HepG2 (cell line): ENCODE results near the gene TACC3. TPM values are rescaled to one million over a fixed set of nuclear protein-coding genes. Genes with fewer than 3 reads are reported as not detected.

Experiments
- AHDC1 ChIP-seq: sonication (generic); formaldehyde crosslinking; IDR thresholded peaks from 2 replicates; pipeline ENCODE4 v1.5.1; 2020; ENCODE audit warnings: mild to moderate bottlenecking, missing genetic modification reagents, borderline replicate concordance
- CCDC6 ChIP-seq: sonication (generic); formaldehyde crosslinking; IDR thresholded peaks from 2 replicates; pipeline ENCODE4 v1.8.1; 2022; ENCODE audit warnings: mild to moderate bottlenecking, missing genetic modification reagents, moderate library complexity
- ETV5 ChIP-seq: IDR thresholded peaks from 2 replicates; pipeline ENCODE4 v1.6.1; 2018; ENCODE audit warnings: missing biosample characterization, missing genetic modification reagents, inconsistent platforms, borderline replicate concordance
- MAF1 ChIP-seq: sonication (generic); formaldehyde crosslinking; IDR thresholded peaks from 2 replicates; pipeline ENCODE4 v1.5.0; 2020; ENCODE audit warnings: missing genetic modification reagents, borderline replicate concordance
- MAFG ChIP-seq: sonication (generic); formaldehyde crosslinking; IDR thresholded peaks from 2 replicates; pipeline ENCODE4 v1.5.1; 2020; ENCODE audit warnings: mild to moderate bottlenecking, missing genetic modification reagents
- PCBP2 ChIP-seq: fragments of 200-400 bp; formaldehyde crosslinking; optimal IDR thresholded peaks from 2 replicates; pipeline ENCODE3; 2018; ENCODE audit warnings: low read length, low read depth; ENCODE audit not compliant: poor library complexity, severe bottlenecking
- REPIN1 ChIP-seq: sonication (generic); formaldehyde crosslinking; IDR thresholded peaks from 2 replicates; pipeline ENCODE4 v1.8.0; 2022; ENCODE audit warnings: missing genetic modification reagents, low read depth, mild to moderate bottlenecking, borderline replicate concordance
- SMAD1 ChIP-seq: sonication (generic); formaldehyde crosslinking; IDR thresholded peaks from 2 replicates; pipeline ENCODE4 v1.4.0; 2020; ENCODE audit warnings: missing genetic modification reagents, low read depth, mild to moderate bottlenecking, borderline replicate concordance
- STAG1 ChIP-seq: sonication (generic); formaldehyde crosslinking; IDR thresholded peaks from 2 replicates; pipeline ENCODE4 v1.4.0; 2020; ENCODE audit warnings: missing genetic modification reagents
- TP53 ChIP-seq: sonication (generic); formaldehyde crosslinking; conservative IDR thresholded peaks from 2 replicates; pipeline ENCODE4 v1.4.0; 2020; ENCODE audit warnings: missing genetic modification reagents
- ZNF512 ChIP-seq: sonication (generic); formaldehyde crosslinking; IDR thresholded peaks from 2 replicates; pipeline ENCODE4 v1.4.0; 2020; ENCODE audit warnings: mild to moderate bottlenecking, missing genetic modification reagents
- ZNF777 ChIP-seq: sonication (generic); formaldehyde crosslinking; IDR thresholded peaks from 2 replicates; pipeline ENCODE4 v1.4.0; 2020; ENCODE audit warnings: missing genetic modification reagents
- ZNF883 ChIP-seq: sonication (generic); formaldehyde crosslinking; IDR thresholded peaks from 2 replicates; pipeline ENCODE4 v1.5.1; 2020; ENCODE audit warnings: mild to moderate bottlenecking, missing genetic modification reagents; ENCODE audit errors: not compliant biosample characterization
- polyA plus RNA-seq, 8 experiments: library from polyadenylated mRNA; depleted of rRNA in 3 of 8; stranded (reverse) in 7 of 8; unstranded in 1 of 8; fragments of >200 nt; fragmentation: Illumina TruSeq in 4 of 8; extraction: Trizol in 4 of 8; gene quantifications; 2 replicates each; pipeline versions ENCODE4 v1.2.1 to v1.2.3, GENCODE V29; 2011 to 2016; ENCODE audit warnings: low read depth in 4 of 8, missing spikeins in 1 of 8, mixed read lengths in 1 of 8; ENCODE audit not compliant: insufficient read depth in 1 of 8
- total RNA-seq, 5 experiments: library from RNA; depleted of rRNA; stranded (reverse); fragments of >200 nt; fragmentation: Illumina TruSeq; extraction: Trizol; gene quantifications; 2 replicates each; pipeline ENCODE4 v1.2.3, GENCODE V29; 2016; ENCODE audit warnings: low read depth in 1 of 5
- TF ChIP-seq, protein P1 (sequence below): sonication (generic); formaldehyde crosslinking; IDR thresholded peaks from 2 replicates; pipeline ENCODE4 v1.5.0; 2020; ENCODE audit warnings: mild to moderate bottlenecking, missing genetic modification reagents, borderline replicate concordance

Gene TACC3
- total and polyA plus RNA-seq, 2 of the 13 experiments (the other 11 are each of a cell fraction or from before 2014, with no cell fraction given) = 20.3 to 21.2 TPM

GRCh38 chr4:1712216-1713002 is 8.9 kb upstream of the TACC3 start, which contains the start of gene SLBP (continued):
- TF ChIP-seq, protein P1, sequence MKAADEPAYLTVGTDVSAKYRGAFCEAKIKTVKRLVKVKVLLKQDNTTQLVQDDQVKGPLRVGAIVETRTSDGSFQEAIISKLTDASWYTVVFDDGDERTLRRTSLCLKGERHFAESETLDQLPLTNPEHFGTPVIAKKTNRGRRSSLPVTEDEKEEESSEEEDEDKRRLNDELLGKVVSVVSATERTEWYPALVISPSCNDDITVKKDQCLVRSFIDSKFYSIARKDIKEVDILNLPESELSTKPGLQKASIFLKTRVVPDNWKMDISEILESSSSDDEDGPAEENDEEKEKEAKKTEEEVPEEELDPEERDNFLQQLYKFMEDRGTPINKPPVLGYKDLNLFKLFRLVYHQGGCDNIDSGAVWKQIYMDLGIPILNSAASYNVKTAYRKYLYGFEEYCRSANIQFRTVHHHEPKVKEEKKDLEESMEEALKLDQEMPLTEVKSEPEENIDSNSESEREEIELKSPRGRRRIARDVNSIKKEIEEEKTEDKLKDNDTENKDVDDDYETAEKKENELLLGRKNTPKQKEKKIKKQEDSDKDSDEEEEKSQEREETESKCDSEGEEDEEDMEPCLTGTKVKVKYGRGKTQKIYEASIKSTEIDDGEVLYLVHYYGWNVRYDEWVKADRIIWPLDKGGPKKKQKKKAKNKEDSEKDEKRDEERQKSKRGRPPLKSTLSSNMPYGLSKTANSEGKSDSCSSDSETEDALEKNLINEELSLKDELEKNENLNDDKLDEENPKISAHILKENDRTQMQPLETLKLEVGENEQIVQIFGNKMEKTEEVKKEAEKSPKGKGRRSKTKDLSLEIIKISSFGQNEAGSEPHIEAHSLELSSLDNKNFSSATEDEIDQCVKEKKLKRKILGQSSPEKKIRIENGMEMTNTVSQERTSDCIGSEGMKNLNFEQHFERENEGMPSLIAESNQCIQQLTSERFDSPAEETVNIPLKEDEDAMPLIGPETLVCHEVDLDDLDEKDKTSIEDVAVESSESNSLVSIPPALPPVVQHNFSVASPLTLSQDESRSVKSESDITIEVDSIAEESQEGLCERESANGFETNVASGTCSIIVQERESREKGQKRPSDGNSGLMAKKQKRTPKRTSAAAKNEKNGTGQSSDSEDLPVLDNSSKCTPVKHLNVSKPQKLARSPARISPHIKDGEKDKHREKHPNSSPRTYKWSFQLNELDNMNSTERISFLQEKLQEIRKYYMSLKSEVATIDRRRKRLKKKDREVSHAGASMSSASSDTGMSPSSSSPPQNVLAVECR (CRISPR knock-in tag) = peak; percentile 99
- TF ChIP-seq ZNF512 (CRISPR knock-in tag) (no peak), REPIN1 (CRISPR knock-in tag) (peak; percentile 93), MAF1 (CRISPR knock-in tag) (peak; percentile 90), ETV5 (CRISPR knock-in tag) (peak; percentile 76), SMAD1 (CRISPR knock-in tag) (no peak), ZNF883 (CRISPR knock-in tag) (peak; percentile 98), MAFG (no peak), TP53 (peak; percentile 89), ZNF777 (peak; percentile 99), CCDC6 (peak; percentile 97), STAG1 (CRISPR knock-in tag) (no peak), AHDC1 (no peak), PCBP2 (no peak)
